ENCODE measurements around the gene MYOM1. TPM values are rescaled to one million over a fixed set of nuclear protein-coding genes. Genes with fewer than 3 reads are reported as not detected.
A peak's percentile ranks its signal among the peaks of the same experiment; 100 is the strongest.
"Not testable (repeated sequence)": the region's sequence is repeated elsewhere in the genome, so short reads cannot be mapped to it uniquely, and the experiment has no call there.

Gene MYOM1
- total and polyA plus RNA-seq, 7 donors, result 3.3 to 37.7 (median 17.3) TPM

GRCh38 chr18:3067165-3067661 lies 152.6 kb downstream of the MYOM1 start:
- peaks cover 0 to 30% (median 3%) of the 10 kb centered on the region in 4 donors for H3K36me3 ChIP-seq
- H3K4me1 ChIP-seq, result peaks cover 0 to 12% (median 8%) of the 10 kb centered on the region in 4 donors
- H3K27me3 ChIP-seq, result no peaks in the 10 kb centered on the region
- no peak overlapping the region for H3K4me3 ChIP-seq
- no peak for DNase-seq
- intact Hi-C loops (cut with DNase I), result loop anchor here (10.0 kb wide), 1 partner anchor 52 kb away; the partner anchor contains the start of gene LPIN2
- H3K9me3 ChIP-seq, result no peaks in the 10 kb centered on the region
- WGBS, 2 donors, result 74 to 84% methylated on average over 25 of the region's 25 CpGs
- H3K27ac ChIP-seq, result no peak overlapping the region
- no peak for TF ChIP-seq POLR2A (IDR thresholded peaks at IDR 0.05)
- TF ChIP-seq CTCF (IDR thresholded peaks at IDR 0.05), result no peak
- TF ChIP-seq EP300 (IDR thresholded peaks at IDR 0.05), result no peak
- no peak for TF ChIP-seq POLR2AphosphoS5 (IDR thresholded peaks at IDR 0.05)

- no peak overlapping the region for H3K27ac ChIP-seq
- WGBS, 2 donors, result 92 to 95% methylated on average over 17 of the region's 17 CpGs
- H3K27me3 ChIP-seq, result no peaks in the 10 kb centered on the region
- peaks cover 0 to 18% (median 10%) of the 10 kb centered on the region in 4 donors for H3K4me1 ChIP-seq
- intact Hi-C loops (cut with DNase I), result loop anchor here (10.0 kb wide), 1 partner anchor 52 kb away; the partner anchor contains the start of gene LPIN2
- H3K4me3 ChIP-seq, result no peak overlapping the region
- DNase-seq, result no peak
- peaks cover 0 to 30% (median 3%) of the 10 kb centered on the region in 4 donors for H3K36me3 ChIP-seq
- H3K9me3 ChIP-seq, result no peaks in the 10 kb centered on the region
- TF ChIP-seq POLR2AphosphoS5 (IDR thresholded peaks at IDR 0.05), result no peak
- TF ChIP-seq CTCF (IDR thresholded peaks at IDR 0.05), result no peak
- TF ChIP-seq EP300 (IDR thresholded peaks at IDR 0.05), result no peak
- TF ChIP-seq POLR2A (IDR thresholded peaks at IDR 0.05), result no peak
Measured at GRCh38 chr18:3066341-3067110, 153.2 kb downstream of the MYOM1 start.

GRCh38 chr18:3063766-3064165 lies 156.0 kb downstream of the MYOM1 start:
- H3K4me1 ChIP-seq, result peaks cover 0 to 18% (median 10%) of the 10 kb centered on the region in 4 donors
- H3K27ac ChIP-seq, H3K4me3 ChIP-seq, H3K27me3 ChIP-seq, H3K9me3 ChIP-seq, DNase-seq: not testable (repeated sequence)
- 92 to 94% methylated on average over 4 of the region's 4 CpGs for WGBS, 2 donors
- peaks cover 0 to 12% (median 3%) of the 10 kb centered on the region in 4 donors for H3K36me3 ChIP-seq
- intact Hi-C loops (cut with DNase I), result loop anchor here (1.0 to 10.0 kb wide), 2 partner anchors 49 to 131 kb away; partner anchors contain the start of gene LPIN2

DNA sequence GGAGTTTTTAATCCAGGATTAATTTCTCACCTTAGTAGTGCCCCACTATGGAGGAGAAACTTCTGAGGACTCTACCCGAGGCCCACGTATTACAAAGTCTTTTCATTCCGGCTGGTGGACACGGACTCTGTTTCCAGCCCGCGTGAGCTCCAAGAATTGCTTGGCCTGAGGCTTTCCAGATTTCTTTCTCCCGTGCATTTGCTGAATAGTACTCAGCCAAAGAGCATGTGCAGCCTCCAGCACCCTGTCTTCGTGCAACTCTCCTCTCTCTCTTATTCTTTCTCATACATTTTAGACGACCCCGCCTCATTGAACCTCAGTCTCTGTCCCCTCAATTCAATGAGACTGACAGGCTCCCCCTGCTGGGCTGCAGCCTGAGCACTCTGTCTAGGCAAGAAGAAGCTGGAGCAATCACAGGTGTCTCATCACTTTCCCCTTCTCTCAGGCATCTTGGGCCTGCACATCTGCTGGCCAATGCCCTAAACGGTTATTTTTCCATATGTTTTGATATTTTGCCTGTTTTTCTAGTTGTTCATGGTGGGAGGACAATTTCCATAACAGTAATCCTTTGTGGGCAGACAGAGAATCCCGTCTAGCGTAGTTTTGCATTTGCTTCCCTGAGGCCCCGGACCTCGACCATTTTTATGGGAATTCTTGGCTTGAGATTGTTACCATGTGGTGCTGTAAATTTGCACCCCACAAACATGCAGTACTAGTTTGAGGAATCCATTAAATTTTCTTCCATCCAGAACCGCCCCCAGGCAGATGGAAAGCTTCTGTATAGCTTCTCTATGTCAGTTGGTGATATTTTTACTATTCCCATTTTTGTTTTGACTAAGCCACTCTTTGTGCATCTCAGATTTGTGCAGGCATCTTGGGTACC lies 156.7 kb downstream of the MYOM1 start:
- Histone ChIP-seq H3K4me3 (peak overlapping the region in 3 of 4 donors; percentile 3 to 28 (median 25)), H3K27ac (peak overlapping the region in 1 of 4 donors; percentile 10), H3K36me3 (peaks cover 0 to 12% (median 3%) of the 10 kb centered on the region in 4 donors), H3K4me1 (peaks cover 0 to 18% (median 10%) of the 10 kb centered on the region in 4 donors), H3K27me3 (no peaks in the 10 kb centered on the region), H3K9me3 (no peaks in the 10 kb centered on the region)
- intact Hi-C loops (cut with DNase I), result loop anchor here (1.0 to 10.0 kb wide), 2 partner anchors 48 to 131 kb away; partner anchors contain the start of gene LPIN2
- WGBS, 2 donors, result 58 to 59% methylated on average over 16 of the region's 16 CpGs
- DNase-seq, result peak; percentile 79
- TF ChIP-seq POLR2A (IDR thresholded peaks at IDR 0.05) (no peak), CTCF (IDR thresholded peaks at IDR 0.05) (peak; percentile 51 to 83 (median 72))

All from sigmoid colon (tissue), 7 donors.